GM12874 (cell line): ENCODE results near the gene CAPZB.

Experiments used
- TF ChIP-seq, protein P1 (sequence below): IDR thresholded peaks from 2 replicates; pipeline ENCODE4 v1.5.1; 2011; ENCODE audit warnings: low read depth, mild to moderate bottlenecking, control low read depth, low read length, moderate library complexity; ENCODE audit not compliant: insufficient read depth

The CAPZB gene

DNA sequence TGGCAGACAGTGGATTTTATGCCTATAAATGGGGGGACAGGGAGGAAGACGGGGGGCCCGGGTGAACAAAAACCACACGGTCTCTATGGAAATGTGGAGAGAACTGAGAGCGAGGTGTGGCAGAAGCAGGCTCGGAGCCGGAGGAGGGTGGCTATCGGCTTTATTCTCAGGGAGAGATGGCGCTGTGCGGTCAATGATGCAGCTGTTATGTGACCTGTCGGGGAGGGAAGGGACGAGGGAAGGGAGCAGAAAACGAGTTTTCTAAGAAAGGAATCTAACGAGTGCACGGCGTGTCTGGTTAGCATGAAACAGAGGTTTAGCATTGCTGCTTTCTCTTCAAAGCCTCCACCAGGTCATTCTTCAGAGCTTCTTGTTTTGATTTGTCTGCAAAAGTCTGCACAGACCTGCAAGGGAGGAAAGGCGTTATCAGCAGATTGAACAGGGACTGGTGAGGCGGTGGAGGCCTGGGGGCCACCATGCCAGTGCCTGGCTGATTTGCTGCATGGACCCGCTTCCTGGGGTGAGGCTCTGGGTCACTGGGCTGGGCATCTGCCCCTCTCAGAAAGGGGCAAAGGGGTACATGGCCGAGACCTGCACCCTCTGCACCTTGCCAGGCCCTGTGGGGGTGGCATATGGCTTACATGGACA is 146.0 kb downstream of the CAPZB start:
- TF ChIP-seq, protein P1, sequence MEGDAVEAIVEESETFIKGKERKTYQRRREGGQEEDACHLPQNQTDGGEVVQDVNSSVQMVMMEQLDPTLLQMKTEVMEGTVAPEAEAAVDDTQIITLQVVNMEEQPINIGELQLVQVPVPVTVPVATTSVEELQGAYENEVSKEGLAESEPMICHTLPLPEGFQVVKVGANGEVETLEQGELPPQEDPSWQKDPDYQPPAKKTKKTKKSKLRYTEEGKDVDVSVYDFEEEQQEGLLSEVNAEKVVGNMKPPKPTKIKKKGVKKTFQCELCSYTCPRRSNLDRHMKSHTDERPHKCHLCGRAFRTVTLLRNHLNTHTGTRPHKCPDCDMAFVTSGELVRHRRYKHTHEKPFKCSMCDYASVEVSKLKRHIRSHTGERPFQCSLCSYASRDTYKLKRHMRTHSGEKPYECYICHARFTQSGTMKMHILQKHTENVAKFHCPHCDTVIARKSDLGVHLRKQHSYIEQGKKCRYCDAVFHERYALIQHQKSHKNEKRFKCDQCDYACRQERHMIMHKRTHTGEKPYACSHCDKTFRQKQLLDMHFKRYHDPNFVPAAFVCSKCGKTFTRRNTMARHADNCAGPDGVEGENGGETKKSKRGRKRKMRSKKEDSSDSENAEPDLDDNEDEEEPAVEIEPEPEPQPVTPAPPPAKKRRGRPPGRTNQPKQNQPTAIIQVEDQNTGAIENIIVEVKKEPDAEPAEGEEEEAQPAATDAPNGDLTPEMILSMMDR, result no peak

DNA sequence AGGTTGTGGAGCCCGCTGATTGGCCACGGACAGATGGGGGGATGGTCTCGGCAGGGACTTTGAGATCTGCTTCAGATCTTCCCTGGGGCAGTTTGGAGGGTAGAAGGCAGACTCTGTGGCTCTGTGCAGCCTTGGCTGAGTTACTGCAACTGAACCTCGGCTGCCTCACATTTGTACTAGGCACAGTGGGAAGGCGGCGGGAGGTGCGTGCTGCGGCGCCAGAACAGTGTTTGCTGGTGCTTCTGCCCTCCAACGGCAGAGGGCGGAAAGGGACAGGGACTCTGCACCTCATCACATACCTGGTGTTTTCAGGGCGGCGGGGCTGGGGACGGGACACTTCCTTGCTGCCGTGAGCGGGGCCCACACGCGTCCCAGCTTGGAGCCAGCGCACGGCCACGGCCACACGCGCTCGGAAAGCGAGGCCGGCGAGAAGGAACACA is 147.0 kb downstream of the CAPZB start:
- TF ChIP-seq, protein P1, result no peak

DNA sequence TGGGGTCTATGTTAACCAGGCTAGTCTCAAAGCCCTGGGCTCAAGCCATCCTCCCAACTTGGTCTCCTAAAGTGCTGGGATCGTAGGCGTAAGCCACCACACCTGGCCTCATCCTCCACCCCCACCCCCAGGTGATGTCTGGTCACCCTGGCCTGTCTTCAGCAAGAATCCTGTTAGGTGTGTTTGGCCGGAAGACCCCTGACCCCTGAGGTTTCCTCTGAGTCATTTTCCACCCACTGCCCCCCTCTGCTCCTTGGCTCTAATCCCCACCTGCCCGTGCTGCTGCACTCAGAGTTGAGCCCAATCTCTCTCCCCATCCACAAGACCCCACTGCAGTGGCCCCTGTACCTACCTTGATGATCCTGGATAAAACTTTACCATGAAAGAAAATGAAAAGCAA is 148.1 kb downstream of the CAPZB start:
- TF ChIP-seq, protein P1, result no peak

DNA sequence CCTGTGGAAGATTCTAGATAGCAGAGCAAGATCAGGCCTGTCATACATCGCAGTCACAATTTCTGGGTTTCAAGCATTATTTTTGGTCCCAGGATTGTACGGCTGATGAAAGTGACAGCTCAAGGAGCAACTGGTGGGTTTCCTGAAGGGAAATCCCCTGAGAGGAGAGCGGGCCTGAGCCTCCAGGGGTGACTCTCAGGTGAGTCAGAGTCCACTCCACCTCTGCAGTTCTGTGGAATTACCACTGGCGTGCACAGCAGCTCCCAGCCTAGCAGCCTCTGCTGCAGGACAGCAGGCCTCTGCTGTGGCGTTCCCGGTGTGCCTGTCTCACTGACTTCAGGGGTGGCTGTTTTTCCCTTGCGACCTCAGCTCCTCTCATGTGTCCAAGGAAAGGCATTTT is 148.8 kb downstream of the CAPZB start:
- TF ChIP-seq, protein P1, result no peak

DNA sequence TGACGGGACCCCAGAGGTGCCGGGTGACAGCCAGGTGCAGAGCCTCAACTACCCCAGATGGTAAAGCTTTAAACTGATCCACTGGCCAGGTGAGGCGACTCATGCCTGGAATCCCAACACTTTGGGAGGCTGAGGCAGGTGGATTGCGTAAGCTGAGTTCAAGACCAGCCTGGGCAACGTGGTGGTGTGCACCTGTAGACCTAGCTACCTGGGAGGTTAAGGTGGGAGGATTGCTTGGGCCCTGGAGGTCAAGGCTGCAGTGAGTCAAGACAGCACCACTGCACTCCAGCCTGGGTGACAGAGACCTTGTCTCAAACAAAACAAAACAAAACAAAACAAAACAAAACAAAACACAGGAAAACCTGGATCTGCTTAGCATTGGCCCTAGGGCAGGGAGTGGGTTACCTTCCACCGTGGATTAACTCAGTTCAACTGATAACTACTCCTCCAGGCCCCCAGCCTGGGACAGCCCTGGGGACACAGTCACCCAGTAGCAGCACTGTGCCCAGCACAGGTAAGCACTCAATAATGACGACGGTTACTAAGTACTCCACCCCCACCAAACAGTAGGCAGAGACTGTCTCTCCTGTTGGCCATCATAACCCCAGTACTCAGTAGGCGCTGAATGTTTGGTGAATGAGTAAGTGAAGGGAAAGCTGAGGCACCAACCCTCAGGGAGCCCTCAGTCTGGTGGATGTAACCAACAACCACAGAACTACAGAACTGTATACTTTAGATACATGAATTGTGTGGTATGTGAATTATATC is 151.6 kb downstream of the CAPZB start:
- TF ChIP-seq, protein P1, result no peak

DNA sequence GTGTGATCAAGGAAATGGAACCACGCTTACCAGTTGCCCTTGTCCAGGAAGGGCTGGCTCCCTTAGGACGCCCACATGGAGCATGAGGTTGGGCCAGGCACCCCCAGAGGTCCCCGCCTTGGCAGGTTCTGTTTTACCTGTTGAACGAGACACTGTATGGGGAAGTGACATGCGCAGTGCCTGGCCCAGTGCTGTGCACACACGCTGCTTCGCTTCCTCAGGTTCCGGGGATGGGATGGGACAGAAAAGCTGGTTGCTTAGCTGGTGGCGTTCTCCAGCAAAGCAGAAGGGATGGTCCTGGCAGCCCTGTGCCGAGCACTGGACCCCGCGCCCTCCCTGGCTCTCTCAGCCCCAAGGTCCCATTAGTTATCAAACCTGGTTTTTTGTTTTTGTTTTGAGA is 152.5 kb downstream of the CAPZB start:
- TF ChIP-seq, protein P1, result no peak

DNA sequence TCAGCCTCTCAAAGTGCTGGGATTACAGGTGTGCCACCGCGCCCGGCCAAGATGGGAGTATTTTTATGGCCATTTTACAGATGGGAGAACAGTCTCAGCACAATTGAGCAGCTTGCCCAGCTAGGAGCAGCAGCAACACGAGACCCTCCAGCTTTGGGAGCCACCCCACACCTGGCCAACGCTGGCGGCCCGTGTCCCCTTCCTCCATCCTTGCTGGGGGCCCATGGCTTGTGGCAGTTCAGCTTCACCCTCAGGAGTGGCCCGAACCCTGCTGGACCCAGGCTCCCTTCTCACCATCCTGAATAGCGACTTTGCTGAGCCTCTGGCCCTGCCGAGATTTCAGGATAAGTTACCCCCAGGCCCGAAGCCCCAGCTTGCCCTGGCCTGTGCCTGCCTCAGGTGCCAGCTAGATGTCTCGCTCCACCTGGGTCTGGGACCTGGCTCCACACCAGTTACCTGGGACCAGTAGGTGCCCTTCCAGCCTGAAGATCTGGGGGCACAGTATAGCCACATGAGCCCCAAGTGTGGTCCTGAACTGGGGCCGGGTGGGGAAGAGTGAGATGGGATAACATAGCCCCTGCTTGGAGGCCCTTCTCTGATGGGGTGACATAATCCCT is 154.0 kb downstream of the CAPZB start:
- TF ChIP-seq, protein P1, result no peak
